Hepatocyte (in vitro differentiated cells): ENCODE measurements around the gene LIPE.

Experiments
- EZH2 ChIP-seq: fragments of 200-600 bp; sonication (generic); IDR thresholded peaks from 2 replicates; pipeline ENCODE4 v1.6.1; 2016; ENCODE audit warnings: antibody characterized with exemption, mild to moderate bottlenecking, borderline replicate concordance
- TF ChIP-seq, protein P1 (sequence below): fragments of 200-600 bp; sonication (generic); IDR thresholded peaks from 2 replicates; pipeline ENCODE4 v1.5.1; 2016; ENCODE audit warnings: antibody characterized with exemption, mild to moderate bottlenecking; ENCODE audit not compliant: poor library complexity

DNA sequence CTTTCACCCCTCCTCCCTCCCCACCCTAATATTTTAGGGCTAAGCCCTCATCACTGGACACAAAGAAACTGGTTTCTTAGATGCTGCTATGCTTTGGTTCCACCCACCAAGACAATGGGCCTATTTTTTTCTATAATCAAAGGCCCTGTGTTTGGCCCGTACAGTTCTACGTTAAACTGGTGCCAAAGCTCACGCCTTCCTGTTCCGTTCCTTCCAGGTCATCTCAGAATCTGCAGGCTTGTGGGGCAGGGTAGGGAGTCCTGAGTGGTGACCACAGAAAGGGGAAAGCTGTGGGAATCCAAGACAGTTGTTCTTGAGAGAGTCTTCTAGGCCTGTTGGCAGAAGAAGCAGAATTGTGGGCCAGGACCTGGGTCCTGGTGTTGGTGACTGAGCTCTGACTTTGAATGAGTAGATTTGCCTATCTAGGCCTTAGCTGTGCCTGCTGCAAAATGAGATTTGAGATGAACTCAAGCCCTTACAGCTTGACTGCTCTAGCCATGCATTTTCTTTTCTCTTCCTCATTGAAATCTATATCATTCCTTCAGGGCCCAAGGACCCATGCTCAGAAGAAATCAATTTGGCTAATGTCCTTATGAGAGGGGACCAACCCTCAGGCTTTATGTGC is 34.6 kb upstream of the LIPE start:
- TF ChIP-seq EZH2: no peak
- TF ChIP-seq, protein P1, sequence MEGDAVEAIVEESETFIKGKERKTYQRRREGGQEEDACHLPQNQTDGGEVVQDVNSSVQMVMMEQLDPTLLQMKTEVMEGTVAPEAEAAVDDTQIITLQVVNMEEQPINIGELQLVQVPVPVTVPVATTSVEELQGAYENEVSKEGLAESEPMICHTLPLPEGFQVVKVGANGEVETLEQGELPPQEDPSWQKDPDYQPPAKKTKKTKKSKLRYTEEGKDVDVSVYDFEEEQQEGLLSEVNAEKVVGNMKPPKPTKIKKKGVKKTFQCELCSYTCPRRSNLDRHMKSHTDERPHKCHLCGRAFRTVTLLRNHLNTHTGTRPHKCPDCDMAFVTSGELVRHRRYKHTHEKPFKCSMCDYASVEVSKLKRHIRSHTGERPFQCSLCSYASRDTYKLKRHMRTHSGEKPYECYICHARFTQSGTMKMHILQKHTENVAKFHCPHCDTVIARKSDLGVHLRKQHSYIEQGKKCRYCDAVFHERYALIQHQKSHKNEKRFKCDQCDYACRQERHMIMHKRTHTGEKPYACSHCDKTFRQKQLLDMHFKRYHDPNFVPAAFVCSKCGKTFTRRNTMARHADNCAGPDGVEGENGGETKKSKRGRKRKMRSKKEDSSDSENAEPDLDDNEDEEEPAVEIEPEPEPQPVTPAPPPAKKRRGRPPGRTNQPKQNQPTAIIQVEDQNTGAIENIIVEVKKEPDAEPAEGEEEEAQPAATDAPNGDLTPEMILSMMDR: no peak
